SK-N-SH treated with all-trans-retinoic acid at 6 μM for 48 hours (cell line): ENCODE measurements around the gene TECPR1.

Experiments used
- ATAC-seq: fragments of 200-7000 bp; cut with Tn5 transposase; 3 replicates; pipeline ENCODE4 v1.9.1; 2020; ENCODE audit warnings: mild to moderate bottlenecking, moderate library complexity
- ARNTL ChIP-seq: fragments of 450-650 bp; formaldehyde crosslinking; IDR thresholded peaks from 2 replicates; pipeline ENCODE4 v1.5.0; 2020; ENCODE audit warnings: low read depth, mild to moderate bottlenecking, moderate library complexity, borderline replicate concordance
- BACH2 ChIP-seq: fragments of 250-450 bp; sonication (Bioruptor Pico); IDR thresholded peaks from 2 replicates; pipeline ENCODE4 v1.9.0; 2021; ENCODE audit warnings: mild to moderate bottlenecking, borderline replicate concordance
- CSDC2 ChIP-seq: fragments of 250-450 bp; sonication (Bioruptor Pico); IDR thresholded peaks from 2 replicates; pipeline ENCODE4 v1.5.0; 2020; ENCODE audit warnings: mild to moderate bottlenecking, moderate library complexity
- ESRRG ChIP-seq: fragments of 250-450 bp; sonication (Bioruptor Pico); IDR thresholded peaks from 2 replicates; pipeline ENCODE4 v1.6.1; 2021; ENCODE audit warnings: mild to moderate bottlenecking
- GLIS3 ChIP-seq: fragments of 250-450 bp; sonication (Bioruptor Pico); IDR thresholded peaks from 2 replicates; pipeline ENCODE4 v1.5.0; 2020; ENCODE audit warnings: mild to moderate bottlenecking, moderate library complexity
- ISL1 ChIP-seq: fragments of 250-450 bp; sonication (Bioruptor Pico); IDR thresholded peaks from 2 replicates; pipeline ENCODE4 v2.1.2; 2022; ENCODE audit warnings: mild to moderate bottlenecking, moderate library complexity
- OSR1 ChIP-seq: fragments of 250-450 bp; sonication (Bioruptor Pico); IDR thresholded peaks from 2 replicates; pipeline ENCODE4 v1.8.0; 2022; ENCODE audit warnings: moderate library complexity, mild to moderate bottlenecking, inconsistent platforms
- PPARA ChIP-seq: fragments of 250-450 bp; sonication (Bioruptor Pico); IDR thresholded peaks from 2 replicates; pipeline ENCODE4 v1.5.0; 2020; ENCODE audit warnings: mild to moderate bottlenecking, borderline replicate concordance
- RARB ChIP-seq: fragments of 250-450 bp; sonication (Bioruptor Pico); IDR thresholded peaks from 2 replicates; pipeline ENCODE4 v1.8.0; 2021; ENCODE audit warnings: mild to moderate bottlenecking, moderate library complexity
- SNAI2 ChIP-seq: fragments of 250-450 bp; sonication (Bioruptor Pico); IDR thresholded peaks from 2 replicates; pipeline ENCODE4 v1.5.0; 2020; ENCODE audit warnings: mild to moderate bottlenecking, moderate library complexity
- TCF4 ChIP-seq: fragments of 250-450 bp; sonication (Bioruptor Pico); IDR thresholded peaks from 2 replicates; pipeline ENCODE4 v1.8.0; 2021; ENCODE audit warnings: mild to moderate bottlenecking, moderate library complexity, borderline replicate concordance
- TOX ChIP-seq: fragments of 250-450 bp; sonication (Bioruptor Pico); IDR thresholded peaks from 2 replicates; pipeline ENCODE4 v1.8.0; 2021; ENCODE audit warnings: mild to moderate bottlenecking, moderate library complexity, borderline replicate concordance
- ZC3H10 ChIP-seq: fragments of 250-450 bp; sonication (Bioruptor Pico); IDR thresholded peaks from 2 replicates; pipeline ENCODE4 v1.5.1; 2021; ENCODE audit warnings: mild to moderate bottlenecking, moderate library complexity
- ZFP3 ChIP-seq: fragments of 250-450 bp; sonication (Bioruptor Pico); IDR thresholded peaks from 2 replicates; pipeline ENCODE4 v1.5.0; 2020; ENCODE audit warnings: mild to moderate bottlenecking, moderate library complexity
- ZNF565 ChIP-seq: fragments of 450-650 bp; formaldehyde crosslinking; conservative IDR thresholded peaks from 2 replicates; pipeline ENCODE4 v1.5.0; 2020; ENCODE audit warnings: low read depth, mild to moderate bottlenecking, moderate library complexity
- ZNF70 ChIP-seq: fragments of 450-650 bp; formaldehyde crosslinking; IDR thresholded peaks from 2 replicates; pipeline ENCODE4 v1.5.0; 2020; ENCODE audit warnings: mild to moderate bottlenecking, moderate library complexity
- ZNF8 ChIP-seq: fragments of 450-650 bp; formaldehyde crosslinking; IDR thresholded peaks from 2 replicates; pipeline ENCODE4 v1.5.0; 2020; ENCODE audit warnings: mild to moderate bottlenecking, moderate library complexity
- TF ChIP-seq, protein P1 (sequence below): fragments of 250-450 bp; sonication (Bioruptor Pico); IDR thresholded peaks from 2 replicates; pipeline ENCODE4 v1.8.0; 2021; ENCODE audit warnings: low read depth, mild to moderate bottlenecking, moderate library complexity, borderline replicate concordance
- TF ChIP-seq, protein P2 (sequence below): fragments of 250-450 bp; sonication (Bioruptor Pico); IDR thresholded peaks from 2 replicates; pipeline ENCODE4 v1.5.0; 2020; ENCODE audit warnings: mild to moderate bottlenecking, moderate library complexity
- TF ChIP-seq, protein P3 (sequence below): fragments of 250-450 bp; sonication (Bioruptor Pico); IDR thresholded peaks from 2 replicates; pipeline ENCODE4 v1.5.1; 2021; ENCODE audit warnings: mild to moderate bottlenecking, moderate library complexity
- TF ChIP-seq, protein P4 (sequence below): fragments of 250-450 bp; sonication (Bioruptor Pico); IDR thresholded peaks from 2 replicates; pipeline ENCODE4 v1.8.0; 2020; ENCODE audit warnings: mild to moderate bottlenecking, moderate library complexity, borderline replicate concordance

Gene TECPR1

DNA sequence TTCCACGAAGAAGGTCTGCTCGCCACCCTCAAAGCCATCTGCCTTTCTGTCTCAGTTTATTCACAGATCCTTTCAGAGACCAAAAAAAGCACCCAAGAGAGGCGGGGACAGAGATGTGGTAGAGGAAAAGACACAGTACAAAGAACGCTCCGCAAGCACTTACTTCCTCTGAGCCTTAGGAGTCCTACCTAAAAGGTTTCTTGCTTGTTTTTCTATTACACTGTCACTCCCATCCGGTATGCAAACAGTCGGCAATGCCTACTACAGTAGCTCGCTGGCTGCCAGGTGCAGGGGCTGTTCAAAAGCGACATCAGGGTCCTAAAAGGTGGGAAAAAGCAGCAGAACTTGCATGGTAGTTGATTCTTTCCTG, 816 bp downstream of the TECPR1 start:
- ATAC-seq, result no peak
- TF ChIP-seq ISL1 (CRISPR knock-in tag) (no peak), ARNTL (no peak), ESRRG (no peak), ZNF8 (CRISPR knock-in tag) (no peak), BACH2 (CRISPR knock-in tag) (no peak), PPARA (CRISPR knock-in tag) (no peak), SNAI2 (CRISPR knock-in tag) (no peak), ZNF70 (CRISPR knock-in tag) (no peak), RARB (no peak), OSR1 (CRISPR knock-in tag) (no peak), TCF4 (CRISPR knock-in tag) (no peak), ZFP3 (CRISPR knock-in tag) (no peak), ZC3H10 (no peak), CSDC2 (CRISPR knock-in tag) (no peak), ZNF565 (CRISPR knock-in tag) (no peak)
- TF ChIP-seq, protein P1, sequence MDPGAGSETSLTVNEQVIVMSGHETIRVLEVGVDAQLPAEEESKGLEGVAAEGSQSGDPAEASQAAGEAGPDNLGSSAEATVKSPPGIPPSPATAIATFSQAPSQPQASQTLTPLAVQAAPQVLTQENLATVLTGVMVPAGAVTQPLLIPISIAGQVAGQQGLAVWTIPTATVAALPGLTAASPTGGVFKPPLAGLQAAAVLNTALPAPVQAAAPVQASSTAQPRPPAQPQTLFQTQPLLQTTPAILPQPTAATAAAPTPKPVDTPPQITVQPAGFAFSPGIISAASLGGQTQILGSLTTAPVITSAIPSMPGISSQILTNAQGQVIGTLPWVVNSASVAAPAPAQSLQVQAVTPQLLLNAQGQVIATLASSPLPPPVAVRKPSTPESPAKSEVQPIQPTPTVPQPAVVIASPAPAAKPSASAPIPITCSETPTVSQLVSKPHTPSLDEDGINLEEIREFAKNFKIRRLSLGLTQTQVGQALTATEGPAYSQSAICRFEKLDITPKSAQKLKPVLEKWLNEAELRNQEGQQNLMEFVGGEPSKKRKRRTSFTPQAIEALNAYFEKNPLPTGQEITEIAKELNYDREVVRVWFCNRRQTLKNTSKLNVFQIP (CRISPR knock-in tag), result no peak
- TF ChIP-seq, protein P2, sequence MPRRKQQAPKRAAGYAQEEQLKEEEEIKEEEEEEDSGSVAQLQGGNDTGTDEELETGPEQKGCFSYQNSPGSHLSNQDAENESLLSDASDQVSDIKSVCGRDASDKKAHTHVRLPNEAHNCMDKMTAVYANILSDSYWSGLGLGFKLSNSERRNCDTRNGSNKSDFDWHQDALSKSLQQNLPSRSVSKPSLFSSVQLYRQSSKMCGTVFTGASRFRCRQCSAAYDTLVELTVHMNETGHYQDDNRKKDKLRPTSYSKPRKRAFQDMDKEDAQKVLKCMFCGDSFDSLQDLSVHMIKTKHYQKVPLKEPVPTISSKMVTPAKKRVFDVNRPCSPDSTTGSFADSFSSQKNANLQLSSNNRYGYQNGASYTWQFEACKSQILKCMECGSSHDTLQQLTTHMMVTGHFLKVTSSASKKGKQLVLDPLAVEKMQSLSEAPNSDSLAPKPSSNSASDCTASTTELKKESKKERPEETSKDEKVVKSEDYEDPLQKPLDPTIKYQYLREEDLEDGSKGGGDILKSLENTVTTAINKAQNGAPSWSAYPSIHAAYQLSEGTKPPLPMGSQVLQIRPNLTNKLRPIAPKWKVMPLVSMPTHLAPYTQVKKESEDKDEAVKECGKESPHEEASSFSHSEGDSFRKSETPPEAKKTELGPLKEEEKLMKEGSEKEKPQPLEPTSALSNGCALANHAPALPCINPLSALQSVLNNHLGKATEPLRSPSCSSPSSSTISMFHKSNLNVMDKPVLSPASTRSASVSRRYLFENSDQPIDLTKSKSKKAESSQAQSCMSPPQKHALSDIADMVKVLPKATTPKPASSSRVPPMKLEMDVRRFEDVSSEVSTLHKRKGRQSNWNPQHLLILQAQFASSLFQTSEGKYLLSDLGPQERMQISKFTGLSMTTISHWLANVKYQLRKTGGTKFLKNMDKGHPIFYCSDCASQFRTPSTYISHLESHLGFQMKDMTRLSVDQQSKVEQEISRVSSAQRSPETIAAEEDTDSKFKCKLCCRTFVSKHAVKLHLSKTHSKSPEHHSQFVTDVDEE, result no peak
- TF ChIP-seq, protein P3, sequence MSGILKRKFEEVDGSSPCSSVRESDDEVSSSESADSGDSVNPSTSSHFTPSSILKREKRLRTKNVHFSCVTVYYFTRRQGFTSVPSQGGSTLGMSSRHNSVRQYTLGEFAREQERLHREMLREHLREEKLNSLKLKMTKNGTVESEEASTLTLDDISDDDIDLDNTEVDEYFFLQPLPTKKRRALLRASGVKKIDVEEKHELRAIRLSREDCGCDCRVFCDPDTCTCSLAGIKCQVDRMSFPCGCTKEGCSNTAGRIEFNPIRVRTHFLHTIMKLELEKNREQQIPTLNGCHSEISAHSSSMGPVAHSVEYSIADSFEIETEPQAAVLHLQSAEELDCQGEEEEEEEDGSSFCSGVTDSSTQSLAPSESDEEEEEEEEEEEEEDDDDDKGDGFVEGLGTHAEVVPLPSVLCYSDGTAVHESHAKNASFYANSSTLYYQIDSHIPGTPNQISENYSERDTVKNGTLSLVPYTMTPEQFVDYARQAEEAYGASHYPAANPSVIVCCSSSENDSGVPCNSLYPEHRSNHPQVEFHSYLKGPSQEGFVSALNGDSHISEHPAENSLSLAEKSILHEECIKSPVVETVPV (CRISPR knock-in tag), result no peak

DNA sequence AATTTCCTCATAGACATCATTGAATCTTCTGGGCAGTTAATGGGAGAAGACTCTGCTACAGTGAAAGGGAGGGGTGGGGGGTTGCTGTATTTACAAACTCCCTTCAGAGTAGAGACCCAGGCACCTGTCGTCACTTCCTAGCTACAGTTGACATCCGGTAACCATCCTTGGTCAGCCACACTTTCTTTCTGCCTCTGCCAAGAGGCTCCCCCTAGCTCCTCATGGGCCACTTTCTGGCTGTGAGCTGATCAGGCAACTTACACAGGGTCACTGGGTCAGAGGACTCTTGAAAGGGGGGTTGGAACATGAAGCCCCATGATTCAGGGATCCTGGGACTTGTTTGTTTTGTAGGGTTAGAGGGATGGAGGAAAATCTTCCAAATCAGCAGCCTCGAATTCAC, 1.2 kb downstream of the TECPR1 start:
- TF ChIP-seq CSDC2 (CRISPR knock-in tag), result no peak
- TF ChIP-seq PPARA (CRISPR knock-in tag), result no peak
- TF ChIP-seq, protein P3 (CRISPR knock-in tag), result no peak
- TF ChIP-seq TCF4 (CRISPR knock-in tag), result no peak
- ATAC-seq, result no peak

DNA sequence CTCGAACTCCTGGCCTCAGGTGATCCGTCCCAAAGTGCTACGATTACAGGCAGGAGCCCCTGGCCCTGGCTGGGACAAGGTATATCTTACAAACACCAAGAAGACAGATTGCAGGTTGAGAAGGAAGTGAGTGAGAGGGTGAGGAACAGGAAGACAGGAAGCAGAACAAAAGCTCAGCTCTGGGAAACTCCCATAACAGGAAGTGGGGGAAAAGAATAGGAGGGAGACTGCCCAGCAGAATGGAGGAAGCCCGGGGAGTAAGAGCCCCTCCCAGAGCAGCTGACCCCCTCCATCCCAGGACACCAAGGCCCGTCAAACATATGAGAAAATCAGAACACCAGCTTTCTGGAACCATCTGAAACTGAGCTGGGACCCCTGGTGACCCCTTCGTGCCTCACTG, 2.9 kb downstream of the TECPR1 start:
- TF ChIP-seq ZFP3 (CRISPR knock-in tag), result no peak
- no peak for TF ChIP-seq ARNTL
- TF ChIP-seq CSDC2 (CRISPR knock-in tag), result no peak
- TF ChIP-seq, protein P1 (CRISPR knock-in tag), result no peak
- TF ChIP-seq TOX (CRISPR knock-in tag), result no peak
- TF ChIP-seq GLIS3 (CRISPR knock-in tag), result no peak
- TF ChIP-seq, protein P4, sequence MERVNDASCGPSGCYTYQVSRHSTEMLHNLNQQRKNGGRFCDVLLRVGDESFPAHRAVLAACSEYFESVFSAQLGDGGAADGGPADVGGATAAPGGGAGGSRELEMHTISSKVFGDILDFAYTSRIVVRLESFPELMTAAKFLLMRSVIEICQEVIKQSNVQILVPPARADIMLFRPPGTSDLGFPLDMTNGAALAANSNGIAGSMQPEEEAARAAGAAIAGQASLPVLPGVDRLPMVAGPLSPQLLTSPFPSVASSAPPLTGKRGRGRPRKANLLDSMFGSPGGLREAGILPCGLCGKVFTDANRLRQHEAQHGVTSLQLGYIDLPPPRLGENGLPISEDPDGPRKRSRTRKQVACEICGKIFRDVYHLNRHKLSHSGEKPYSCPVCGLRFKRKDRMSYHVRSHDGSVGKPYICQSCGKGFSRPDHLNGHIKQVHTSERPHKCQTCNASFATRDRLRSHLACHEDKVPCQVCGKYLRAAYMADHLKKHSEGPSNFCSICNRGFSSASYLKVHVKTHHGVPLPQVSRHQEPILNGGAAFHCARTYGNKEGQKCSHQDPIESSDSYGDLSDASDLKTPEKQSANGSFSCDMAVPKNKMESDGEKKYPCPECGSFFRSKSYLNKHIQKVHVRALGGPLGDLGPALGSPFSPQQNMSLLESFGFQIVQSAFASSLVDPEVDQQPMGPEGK (CRISPR knock-in tag), result no peak
- ATAC-seq, result no peak
